ENCODE measurements around the gene AGO1. TPM values are rescaled to one million over a fixed set of nuclear protein-coding genes. Genes with fewer than 3 reads are reported as not detected.
A peak's percentile ranks its signal among the peaks of the same experiment; 100 is the strongest.

Gene AGO1
- total and polyA plus RNA-seq, 10 of the 15 experiments (the other 5 are each of a cell fraction or from before 2014, with no cell fraction given) = 1.8 to 24.0 (median 8.1) TPM

DNA sequence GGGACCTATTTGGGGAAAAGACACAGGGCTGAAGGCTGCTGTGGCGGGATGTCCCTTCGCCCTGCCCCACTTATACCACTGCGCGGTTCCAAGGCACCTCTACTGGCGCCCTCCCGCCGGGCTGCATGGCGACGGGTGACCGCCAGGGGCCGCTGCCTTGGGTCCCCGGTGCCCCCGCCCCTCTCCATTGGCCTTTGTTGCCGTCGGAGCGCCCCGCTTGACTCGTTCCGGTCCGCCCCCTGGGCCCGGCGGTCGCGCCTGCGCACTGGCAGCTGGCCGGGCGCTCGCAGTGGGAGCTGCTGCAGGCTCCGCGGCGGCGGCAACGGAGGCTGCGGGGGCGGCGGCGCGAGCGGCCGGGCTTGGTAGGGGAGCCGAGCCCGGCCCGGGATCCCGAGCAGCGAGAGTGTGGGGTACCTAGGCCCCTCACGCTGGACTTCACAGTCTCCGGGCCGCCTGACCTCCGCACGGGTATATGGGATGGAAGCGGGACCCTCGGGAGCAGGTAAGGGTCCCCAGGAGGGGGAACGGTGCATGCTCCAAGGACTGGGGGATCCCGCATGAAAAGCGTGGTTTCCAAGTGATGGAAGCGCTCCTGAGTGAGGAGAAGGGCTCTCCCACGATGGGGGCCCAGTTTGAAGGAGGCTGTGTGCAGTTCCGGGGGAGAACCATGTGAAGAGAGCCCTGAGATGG lies at the start of gene AGO1 (continued):
- TF ChIP-seq, protein P1, sequence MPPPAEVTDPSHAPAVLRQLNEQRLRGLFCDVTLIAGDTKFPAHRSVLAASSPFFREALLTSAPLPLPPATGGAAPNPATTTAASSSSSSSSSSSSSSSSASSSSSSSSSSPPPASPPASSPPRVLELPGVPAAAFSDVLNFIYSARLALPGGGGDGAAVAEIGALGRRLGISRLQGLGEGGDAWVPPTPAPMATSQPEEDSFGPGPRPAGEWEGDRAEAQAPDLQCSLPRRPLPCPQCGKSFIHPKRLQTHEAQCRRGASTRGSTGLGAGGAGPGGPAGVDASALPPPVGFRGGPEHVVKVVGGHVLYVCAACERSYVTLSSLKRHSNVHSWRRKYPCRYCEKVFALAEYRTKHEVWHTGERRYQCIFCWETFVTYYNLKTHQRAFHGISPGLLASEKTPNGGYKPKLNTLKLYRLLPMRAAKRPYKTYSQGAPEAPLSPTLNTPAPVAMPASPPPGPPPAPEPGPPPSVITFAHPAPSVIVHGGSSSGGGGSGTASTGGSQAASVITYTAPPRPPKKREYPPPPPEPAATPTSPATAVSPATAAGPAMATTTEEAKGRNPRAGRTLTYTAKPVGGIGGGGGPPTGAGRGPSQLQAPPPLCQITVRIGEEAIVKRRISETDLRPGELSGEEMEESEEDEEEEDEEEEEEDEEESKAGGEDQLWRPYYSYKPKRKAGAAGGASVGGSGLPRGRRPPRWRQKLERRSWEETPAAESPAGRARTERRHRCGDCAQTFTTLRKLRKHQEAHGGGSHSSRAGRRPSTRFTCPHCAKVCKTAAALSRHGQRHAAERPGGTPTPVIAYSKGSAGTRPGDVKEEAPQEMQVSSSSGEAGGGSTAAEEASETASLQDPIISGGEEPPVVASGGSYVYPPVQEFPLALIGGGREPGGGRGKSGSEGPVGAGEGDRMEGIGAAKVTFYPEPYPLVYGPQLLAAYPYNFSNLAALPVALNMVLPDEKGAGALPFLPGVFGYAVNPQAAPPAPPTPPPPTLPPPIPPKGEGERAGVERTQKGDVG (CRISPR knock-in tag; IDR thresholded peaks at IDR 0.05) = no peak
- TF ChIP-seq, protein P2, sequence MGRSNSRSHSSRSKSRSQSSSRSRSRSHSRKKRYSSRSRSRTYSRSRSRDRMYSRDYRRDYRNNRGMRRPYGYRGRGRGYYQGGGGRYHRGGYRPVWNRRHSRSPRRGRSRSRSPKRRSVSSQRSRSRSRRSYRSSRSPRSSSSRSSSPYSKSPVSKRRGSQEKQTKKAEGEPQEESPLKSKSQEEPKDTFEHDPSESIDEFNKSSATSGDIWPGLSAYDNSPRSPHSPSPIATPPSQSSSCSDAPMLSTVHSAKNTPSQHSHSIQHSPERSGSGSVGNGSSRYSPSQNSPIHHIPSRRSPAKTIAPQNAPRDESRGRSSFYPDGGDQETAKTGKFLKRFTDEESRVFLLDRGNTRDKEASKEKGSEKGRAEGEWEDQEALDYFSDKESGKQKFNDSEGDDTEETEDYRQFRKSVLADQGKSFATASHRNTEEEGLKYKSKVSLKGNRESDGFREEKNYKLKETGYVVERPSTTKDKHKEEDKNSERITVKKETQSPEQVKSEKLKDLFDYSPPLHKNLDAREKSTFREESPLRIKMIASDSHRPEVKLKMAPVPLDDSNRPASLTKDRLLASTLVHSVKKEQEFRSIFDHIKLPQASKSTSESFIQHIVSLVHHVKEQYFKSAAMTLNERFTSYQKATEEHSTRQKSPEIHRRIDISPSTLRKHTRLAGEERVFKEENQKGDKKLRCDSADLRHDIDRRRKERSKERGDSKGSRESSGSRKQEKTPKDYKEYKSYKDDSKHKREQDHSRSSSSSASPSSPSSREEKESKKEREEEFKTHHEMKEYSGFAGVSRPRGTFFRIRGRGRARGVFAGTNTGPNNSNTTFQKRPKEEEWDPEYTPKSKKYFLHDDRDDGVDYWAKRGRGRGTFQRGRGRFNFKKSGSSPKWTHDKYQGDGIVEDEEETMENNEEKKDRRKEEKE (IDR thresholded peaks at IDR 0.05) = no peak
- TF ChIP-seq CREM (IDR thresholded peaks at IDR 0.05; ENCODE audit: low read depth) = 0 out of 2 replicates have a peak, but pooled peaks have one; percentile 24
- TF ChIP-seq, protein P3, sequence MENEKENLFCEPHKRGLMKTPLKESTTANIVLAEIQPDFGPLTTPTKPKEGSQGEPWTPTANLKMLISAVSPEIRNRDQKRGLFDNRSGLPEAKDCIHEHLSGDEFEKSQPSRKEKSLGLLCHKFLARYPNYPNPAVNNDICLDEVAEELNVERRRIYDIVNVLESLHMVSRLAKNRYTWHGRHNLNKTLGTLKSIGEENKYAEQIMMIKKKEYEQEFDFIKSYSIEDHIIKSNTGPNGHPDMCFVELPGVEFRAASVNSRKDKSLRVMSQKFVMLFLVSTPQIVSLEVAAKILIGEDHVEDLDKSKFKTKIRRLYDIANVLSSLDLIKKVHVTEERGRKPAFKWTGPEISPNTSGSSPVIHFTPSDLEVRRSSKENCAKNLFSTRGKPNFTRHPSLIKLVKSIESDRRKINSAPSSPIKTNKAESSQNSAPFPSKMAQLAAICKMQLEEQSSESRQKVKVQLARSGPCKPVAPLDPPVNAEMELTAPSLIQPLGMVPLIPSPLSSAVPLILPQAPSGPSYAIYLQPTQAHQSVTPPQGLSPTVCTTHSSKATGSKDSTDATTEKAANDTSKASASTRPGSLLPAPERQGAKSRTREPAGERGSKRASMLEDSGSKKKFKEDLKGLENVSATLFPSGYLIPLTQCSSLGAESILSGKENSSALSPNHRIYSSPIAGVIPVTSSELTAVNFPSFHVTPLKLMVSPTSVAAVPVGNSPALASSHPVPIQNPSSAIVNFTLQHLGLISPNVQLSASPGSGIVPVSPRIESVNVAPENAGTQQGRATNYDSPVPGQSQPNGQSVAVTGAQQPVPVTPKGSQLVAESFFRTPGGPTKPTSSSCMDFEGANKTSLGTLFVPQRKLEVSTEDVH (IDR thresholded peaks at IDR 0.05; ENCODE audit: low read depth, partially characterized antibody) = no peak
- TF ChIP-seq HDGF (IDR thresholded peaks at IDR 0.05) = no peak
- TF ChIP-seq STAT1 (conservative IDR thresholded peaks at IDR 0.05) = peak; percentile 87; the same call in 1 of the 2 replicates
- TF ChIP-seq RAD51 (IDR thresholded peaks at IDR 0.05) = no peak
- TF ChIP-seq NBN (IDR thresholded peaks at IDR 0.05) = no peak
- no peak for TF ChIP-seq NFYA (IDR thresholded peaks at IDR 0.05; ENCODE audit: borderline replicate concordance, low read depth, low read length)
- TF ChIP-seq, protein P4, sequence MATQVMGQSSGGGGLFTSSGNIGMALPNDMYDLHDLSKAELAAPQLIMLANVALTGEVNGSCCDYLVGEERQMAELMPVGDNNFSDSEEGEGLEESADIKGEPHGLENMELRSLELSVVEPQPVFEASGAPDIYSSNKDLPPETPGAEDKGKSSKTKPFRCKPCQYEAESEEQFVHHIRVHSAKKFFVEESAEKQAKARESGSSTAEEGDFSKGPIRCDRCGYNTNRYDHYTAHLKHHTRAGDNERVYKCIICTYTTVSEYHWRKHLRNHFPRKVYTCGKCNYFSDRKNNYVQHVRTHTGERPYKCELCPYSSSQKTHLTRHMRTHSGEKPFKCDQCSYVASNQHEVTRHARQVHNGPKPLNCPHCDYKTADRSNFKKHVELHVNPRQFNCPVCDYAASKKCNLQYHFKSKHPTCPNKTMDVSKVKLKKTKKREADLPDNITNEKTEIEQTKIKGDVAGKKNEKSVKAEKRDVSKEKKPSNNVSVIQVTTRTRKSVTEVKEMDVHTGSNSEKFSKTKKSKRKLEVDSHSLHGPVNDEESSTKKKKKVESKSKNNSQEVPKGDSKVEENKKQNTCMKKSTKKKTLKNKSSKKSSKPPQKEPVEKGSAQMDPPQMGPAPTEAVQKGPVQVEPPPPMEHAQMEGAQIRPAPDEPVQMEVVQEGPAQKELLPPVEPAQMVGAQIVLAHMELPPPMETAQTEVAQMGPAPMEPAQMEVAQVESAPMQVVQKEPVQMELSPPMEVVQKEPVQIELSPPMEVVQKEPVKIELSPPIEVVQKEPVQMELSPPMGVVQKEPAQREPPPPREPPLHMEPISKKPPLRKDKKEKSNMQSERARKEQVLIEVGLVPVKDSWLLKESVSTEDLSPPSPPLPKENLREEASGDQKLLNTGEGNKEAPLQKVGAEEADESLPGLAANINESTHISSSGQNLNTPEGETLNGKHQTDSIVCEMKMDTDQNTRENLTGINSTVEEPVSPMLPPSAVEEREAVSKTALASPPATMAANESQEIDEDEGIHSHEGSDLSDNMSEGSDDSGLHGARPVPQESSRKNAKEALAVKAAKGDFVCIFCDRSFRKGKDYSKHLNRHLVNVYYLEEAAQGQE (IDR thresholded peaks at IDR 0.05; ENCODE audit: low read depth, low read length) = no peak
- no peak for TF ChIP-seq CHD1 (IDR thresholded peaks at IDR 0.05; ENCODE audit: low read depth, low read length)
- TF ChIP-seq TARDBP (IDR thresholded peaks at IDR 0.05; ENCODE audit: borderline replicate concordance) = no peak
- TF ChIP-seq EED (IDR thresholded peaks at IDR 0.05; ENCODE audit: low read depth) = no peak; the same call in 1 of the 2 replicates
- no peak for TF ChIP-seq ZBED1 (IDR thresholded peaks at IDR 0.05; ENCODE audit: borderline replicate concordance)
- TF ChIP-seq YY1 (IDR thresholded peaks at IDR 0.05; ENCODE audit: low read depth, low read length) = peak; percentile 87
- no peak for TF ChIP-seq TAF1 (IDR thresholded peaks at IDR 0.05; ENCODE audit: borderline replicate concordance, low read depth, low read length)
- no peak for TF ChIP-seq ZNF24 (IDR thresholded peaks at IDR 0.05)
- TF ChIP-seq TCF7 (IDR thresholded peaks at IDR 0.05; ENCODE audit: borderline replicate concordance) = no peak
